Left ventricle myocardium superior (tissue), 1 donor: Measurements from ENCODE around the gene CDK8. TPM values are rescaled to one million over a fixed set of nuclear protein-coding genes. Genes with fewer than 3 reads are reported as not detected.
"Not testable (repeated sequence)": the region's sequence is repeated elsewhere in the genome, so short reads cannot be mapped to it uniquely, and the experiment has no call there.

Experiments used
- ATAC-seq: fragments of 200-7000 bp; cut with Tn5 transposase; one replicate; pipeline ENCODE4 v1.9.1; 2020; ENCODE audit warnings: mild to moderate bottlenecking, moderate library complexity
- DNase-seq: peaks from one replicate; pipeline ENCODE4 v3.0.0-alpha.2; 2020
- intact Hi-C: fragments of 100-400 bp; cut with micrococcal nuclease; formaldehyde crosslinking; loops from one replicate; pipeline ENCODE4 v1.11.0; 2022
- total RNA-seq: library from RNA; stranded (reverse); fragmentation: NEBNext Ultra II Directional; extraction: Animal tissue kit (Norgen Biotek cat#: 25700); gene quantifications from one replicate; pipeline ENCODE4 v1.2.1, GENCODE V29; 2021
- donor health status: DM: no; HTN: yes; CAD: no; lungs with severe emphysema.

The CDK8 gene
- total RNA-seq, 1 donor from 2014 or later, result 11.7 TPM

DNA sequence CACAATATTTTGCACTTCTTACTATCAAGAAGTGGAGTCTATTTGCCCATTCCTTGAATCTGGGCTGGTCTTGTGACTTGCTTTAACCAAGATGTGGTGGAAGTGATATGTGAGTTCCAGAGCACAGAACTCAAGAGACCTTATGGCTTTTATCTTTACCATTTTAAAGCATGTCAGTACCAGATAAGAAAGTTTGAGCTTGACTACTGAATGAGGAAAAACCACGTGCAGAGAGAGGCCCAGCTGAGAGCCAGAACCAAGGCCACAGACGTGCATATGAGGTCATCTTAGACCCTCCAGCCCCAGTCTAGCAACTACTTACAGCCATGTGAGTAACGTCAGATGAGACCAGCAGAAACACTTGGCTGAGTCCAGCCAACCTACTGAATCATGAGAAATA lies 6.3 kb upstream of the CDK8 start:
- intact Hi-C loops, result no loop called here
- DNase-seq (no peak), ATAC-seq (no peak)

DNA sequence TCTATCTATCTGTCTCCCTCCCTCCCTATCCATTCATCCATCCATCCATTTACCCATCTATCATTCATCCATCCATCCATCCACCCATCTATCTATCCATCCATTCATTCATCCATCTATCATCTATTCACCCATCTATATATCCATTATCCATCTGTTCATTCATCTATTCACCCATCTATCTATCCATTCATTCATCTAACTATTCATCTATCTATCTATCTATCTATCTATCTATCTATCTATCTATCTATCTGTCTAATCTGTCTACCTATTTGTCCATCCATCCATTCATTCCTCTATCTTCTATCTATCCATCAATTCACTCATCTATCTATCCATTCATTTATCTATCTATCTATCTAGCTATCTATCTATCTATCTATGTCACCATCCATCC lies 4.4 kb upstream of the CDK8 start:
- DNase-seq (no peak), ATAC-seq (no peak)
- intact Hi-C loops, result no loop called here

DNA sequence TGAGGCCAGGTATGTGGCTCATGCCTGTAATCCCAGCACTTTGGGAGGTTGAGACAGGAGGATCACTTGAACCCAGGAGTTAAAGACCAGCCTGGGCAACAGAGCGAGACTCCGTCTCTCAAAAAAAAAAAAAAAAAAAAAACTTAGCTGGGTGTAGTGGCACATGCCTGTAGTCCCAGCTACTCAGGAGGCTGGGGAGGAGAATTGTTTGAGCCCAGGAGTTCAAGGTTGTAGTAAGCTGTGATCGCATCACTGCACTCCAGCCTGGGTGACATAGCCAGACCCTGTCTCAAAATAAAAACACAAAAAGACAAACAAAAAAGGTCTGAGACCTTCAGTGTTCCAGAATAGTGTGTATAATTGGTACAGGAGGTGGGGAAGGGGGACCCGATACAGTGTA lies 1.9 kb upstream of the CDK8 start:
- ATAC-seq, intact Hi-C loops, DNase-seq: not testable (repeated sequence)

DNA sequence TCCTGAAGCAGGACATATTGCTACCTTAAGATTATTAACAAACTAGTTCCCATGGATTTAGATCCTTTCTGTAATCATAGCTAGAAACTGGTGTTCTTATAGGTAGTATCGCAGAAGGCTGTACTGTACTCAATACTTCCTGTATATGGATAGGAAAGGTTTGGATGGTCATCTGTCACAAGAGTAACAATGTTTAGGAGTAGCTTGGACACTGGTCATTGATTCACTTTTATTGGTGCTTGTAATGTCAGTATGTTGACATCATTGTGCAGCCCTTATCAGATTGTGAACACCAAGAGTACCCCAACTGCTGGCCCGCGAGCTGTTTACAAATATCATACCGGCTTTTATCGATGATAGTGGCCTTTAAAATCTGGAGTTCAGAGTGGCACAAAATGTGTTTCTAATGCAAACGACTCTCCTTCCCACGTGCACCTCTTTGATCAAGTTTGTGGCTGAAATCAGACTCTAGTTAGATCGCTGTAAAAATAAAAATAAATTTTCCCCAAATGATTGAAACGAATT lies 605 bp upstream of the CDK8 start:
- intact Hi-C loops, result no loop called here
- ATAC-seq, result no peak
- no peak for DNase-seq

DNA sequence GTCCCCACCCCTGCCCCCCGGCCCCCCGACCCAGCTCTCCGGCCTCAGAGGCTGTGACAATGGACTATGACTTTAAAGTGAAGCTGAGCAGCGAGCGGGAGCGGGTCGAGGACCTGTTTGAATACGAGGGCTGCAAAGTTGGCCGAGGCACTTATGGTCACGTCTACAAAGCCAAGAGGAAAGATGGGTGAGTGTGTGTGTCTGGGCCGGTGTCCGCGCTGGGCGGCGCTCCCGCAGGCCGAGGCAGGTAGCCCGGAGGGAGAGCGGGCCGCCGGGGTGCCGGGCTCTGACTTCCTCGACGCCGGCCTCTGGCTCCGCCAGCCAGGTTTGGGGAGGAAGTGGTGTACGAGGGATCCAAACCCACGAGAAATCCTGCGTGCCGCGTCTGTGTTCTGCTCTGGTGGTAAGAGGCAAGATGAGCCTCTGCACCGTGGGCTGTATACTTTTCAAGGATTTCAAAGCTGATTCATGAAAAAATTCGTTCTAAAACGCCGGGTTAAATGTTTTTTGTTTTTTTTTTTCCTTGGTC lies 718 bp downstream of the CDK8 start:
- peak; percentile 70 for ATAC-seq
- peak; percentile 70 for DNase-seq
- intact Hi-C loops, result no loop called here

DNA sequence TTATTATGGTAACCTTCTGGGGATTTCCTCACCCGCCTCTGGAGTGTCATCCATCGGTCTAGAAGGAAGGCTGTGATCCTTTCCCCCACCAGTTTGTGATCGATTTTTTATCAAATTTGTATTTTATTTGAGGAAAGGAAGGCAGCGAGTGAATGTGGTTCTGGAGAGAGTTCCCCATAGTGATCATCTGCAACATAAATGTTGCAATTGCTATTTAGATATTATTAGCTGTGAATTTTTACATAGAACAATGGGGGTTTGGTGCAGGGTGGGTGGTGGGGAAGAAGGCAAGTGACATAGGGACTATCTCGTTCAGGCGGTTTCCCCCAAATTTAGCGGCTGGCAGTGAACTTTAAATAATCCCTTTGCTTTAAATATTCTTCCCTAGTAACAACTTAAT lies 1.2 kb downstream of the CDK8 start:
- intact Hi-C loops, result no loop called here
- ATAC-seq, result no peak
- no peak for DNase-seq

DNA sequence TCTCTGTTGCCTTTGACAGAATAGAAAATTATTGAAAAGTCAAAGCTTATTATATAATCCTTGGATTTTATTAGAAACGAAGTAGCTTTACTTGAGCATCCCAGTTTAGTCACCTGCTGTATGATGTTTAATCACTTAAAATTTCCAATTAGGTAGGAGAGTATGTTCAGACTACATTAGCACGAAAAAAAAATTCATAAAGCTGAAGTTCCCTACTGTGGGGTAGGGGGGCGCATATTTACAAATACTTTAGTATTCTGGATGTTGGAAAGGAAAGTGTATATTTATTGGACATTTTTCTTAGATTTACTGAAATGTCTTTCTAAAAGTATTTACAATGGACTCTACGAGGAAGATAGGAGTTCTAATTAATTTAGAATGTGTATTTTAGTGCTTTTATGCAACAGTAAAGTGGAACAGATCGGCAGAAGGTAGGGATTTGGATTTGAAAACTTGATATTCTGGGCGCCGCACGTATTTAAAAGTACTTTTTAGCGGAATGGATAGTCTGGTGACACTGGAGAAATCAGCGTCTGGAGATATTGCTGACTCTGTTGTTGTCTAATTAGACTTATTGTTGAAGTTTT lies 1.9 kb downstream of the CDK8 start:
- ATAC-seq, result no peak
- no peak for DNase-seq
- intact Hi-C loops, result no loop called here

DNA sequence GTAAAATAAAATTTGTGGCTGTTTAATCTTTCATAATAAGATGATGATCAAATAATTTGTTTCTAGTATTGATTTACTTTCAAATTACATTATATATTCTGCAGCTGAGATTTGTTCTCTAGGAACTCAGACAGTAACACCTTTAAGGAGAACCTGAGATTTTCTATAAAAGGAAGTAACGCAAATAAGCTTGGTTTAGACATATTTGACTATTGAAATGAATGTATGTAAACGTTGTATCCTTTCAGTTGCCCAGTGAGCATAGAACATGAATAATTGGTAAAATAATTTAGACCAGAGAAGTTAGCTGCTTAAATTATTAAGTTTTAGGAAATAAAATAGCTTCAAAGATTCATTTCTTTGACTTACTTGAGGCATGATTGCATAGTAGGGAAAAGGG lies 3.1 kb downstream of the CDK8 start:
- ATAC-seq, result no peak
- DNase-seq, result no peak
- intact Hi-C loops, result no loop called here

DNA sequence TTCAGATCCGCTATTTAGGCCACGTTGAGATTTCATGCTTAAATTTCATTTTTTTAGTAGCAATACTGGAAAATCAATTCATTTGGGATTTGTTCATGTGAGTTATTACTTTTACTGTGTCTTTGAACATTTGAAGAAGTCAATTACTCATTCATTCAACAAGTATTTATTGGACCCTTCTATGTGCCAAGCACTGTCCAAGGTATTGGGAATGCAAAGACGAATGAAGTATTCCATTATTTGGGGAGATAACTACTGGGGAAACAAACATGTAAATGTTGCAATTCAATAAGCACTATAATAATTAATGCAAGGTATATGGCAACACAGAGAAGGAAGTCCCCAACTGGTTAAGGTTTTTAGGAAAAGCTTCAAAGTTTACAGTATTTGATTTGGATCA lies 5.7 kb downstream of the CDK8 start:
- no peak for DNase-seq
- no peak for ATAC-seq
- intact Hi-C loops, result no loop called here

DNA sequence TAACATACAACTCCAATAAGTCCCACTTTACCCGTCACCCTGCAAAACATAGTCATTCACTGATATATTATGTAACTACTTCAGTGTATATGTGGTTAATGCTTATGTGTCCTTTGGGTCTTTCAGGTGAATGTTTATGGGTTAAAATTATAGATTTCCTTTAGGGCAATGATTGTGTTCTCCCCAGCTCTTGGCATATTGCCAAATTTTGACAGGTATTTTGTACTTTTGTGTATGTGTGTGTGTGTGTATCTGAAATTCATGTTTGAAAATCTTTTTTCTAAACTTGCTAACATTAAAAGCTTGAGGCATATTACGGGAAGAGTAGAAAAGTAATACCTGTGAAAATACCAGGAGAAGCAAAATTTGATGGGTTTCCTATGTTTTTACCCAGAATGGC lies 8.2 kb downstream of the CDK8 start:
- intact Hi-C loops, result no loop called here
- DNase-seq (no peak), ATAC-seq (no peak)

DNA sequence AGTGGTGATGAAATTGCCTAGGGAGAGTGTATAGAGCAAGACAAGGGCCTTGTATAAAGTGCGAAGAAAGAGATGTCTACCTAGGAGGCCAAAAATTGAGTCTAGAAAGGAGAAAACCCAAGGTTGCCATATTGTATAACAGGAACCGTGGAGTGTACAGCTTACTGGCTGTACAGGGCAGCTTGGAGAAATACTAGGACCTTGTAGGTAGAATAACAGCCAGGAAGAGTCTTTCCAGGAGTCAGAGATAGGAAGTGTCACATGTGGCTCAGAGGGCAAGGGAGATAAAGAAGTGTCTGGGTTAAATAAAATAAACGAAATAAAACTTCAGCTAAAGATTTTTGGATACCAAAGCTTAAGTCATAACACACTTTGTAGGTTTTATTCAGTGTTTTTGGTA lies 12.4 kb downstream of the CDK8 start:
- intact Hi-C loops, result no loop called here
- ATAC-seq (peak; percentile 52), DNase-seq (no peak)

DNA sequence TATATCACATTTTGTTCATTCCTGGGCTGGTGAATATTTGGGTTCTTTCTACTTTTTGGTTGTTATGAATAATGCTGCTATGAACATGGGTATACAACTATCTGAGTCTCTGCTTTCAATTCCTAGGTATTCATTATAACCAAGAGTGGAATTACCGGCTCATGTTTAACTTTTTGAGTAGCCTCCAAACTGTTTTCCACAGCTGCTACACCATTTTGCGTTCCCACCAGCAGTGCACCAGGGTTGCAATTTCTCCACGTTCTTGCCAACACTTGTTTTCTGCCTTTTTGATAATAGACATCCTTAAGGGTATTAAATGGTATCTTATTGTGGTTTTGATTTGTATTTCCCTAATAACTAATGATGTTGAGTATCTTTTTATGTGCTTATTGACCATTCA lies 16.8 kb downstream of the CDK8 start:
- intact Hi-C loops, result no loop called here
- no peak for ATAC-seq
- DNase-seq, result no peak

DNA sequence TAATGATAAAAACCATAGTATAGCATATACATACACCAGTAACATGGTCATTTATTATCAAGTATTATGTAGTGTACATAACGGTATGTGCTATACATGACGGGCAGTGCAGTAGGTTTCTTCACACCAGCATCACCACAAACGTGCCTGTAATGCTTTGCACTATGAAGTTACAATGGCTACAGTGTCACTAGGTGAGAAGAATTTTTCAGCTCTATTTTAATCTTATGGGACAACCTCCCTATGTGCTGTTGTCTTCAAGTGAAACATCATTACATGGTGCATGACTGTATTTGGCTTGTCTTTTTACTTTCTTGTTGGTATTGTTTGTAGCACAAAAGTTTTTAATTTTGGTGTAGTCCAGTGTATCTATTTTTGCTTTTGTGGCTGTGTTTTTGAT lies 18.7 kb downstream of the CDK8 start:
- ATAC-seq (no peak), DNase-seq (no peak)
- intact Hi-C loops, result no loop called here

DNA sequence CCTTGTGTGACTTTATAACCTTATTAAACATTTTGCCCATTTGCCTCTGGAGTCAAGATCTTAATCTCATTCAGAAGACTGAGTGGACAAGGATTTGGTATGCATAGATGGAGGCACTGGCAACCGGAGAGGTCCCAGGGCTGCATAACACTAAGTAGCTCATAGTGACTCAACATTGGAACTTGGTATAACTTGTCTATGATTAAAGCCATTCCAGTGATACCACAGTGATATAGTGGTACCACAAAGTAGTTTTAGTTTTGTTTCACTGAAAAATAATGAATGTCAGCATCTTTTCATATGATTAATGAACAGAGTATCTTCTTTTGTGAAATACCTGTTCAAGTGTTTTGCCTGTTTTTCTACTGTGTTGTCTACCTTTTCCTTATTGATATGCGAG lies 26.4 kb downstream of the CDK8 start:
- ATAC-seq, result no peak
- DNase-seq, result no peak
- intact Hi-C loops, result no loop called here

DNA sequence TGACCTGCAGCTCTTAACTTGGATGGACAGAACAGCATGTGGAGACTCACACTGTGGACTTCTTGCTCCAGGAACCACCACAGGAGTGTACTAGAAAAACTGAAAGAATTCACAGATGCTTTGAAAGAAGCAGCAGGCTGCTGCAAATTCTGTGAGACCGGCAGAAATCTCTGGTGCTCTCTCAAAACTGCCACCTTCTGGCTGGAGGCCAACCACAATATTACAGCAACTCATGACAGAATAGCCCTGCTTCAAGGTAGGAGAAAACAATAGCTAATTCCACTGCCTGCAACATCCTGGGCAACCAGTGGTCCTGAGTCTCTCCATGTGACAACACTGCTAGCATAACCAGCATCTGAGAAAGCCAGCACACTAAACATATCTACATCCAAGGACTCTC lies 26.9 kb downstream of the CDK8 start:
- DNase-seq (no peak), ATAC-seq (no peak)
- intact Hi-C loops, result no loop called here

DNA sequence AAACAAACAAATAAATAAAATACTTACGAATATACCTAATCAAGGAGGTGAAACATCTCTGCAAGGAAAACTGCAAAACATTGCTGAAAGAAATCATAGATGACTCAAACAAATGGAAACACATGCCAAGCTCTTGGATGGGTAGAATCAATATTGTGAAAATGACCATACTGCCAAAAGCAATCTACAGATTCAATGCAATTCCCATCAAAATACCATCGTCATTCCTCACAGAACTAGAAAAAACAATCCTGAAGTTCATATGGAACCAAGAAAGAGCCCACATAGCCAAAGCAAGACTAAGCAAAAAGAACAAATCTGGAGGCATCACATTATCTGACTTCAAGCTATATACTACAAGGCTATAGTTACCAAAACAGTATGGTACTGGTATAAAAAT lies 32.0 kb downstream of the CDK8 start:
- DNase-seq, intact Hi-C loops, ATAC-seq: not testable (repeated sequence)

DNA sequence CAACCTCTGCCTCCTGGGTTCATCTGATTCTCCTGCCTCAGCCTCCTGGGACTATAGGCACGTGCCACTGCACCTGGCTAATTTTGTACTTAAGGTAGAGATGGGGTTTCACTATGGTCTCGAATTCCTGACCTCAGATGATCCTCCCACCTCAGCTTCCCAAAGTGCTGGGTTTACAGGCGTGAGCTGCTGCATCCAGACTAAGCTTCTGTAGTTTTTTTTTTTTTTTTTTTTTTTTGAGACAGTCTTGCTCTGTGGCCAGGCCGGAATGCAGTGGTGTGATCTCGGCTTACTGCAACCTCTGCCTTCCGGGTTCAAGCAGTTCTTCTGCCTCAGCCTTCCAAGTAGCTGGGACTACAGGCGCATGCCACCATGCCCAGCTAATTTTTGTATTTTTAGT lies 34.9 kb downstream of the CDK8 start:
- intact Hi-C loops, ATAC-seq, DNase-seq: not testable (repeated sequence)

DNA sequence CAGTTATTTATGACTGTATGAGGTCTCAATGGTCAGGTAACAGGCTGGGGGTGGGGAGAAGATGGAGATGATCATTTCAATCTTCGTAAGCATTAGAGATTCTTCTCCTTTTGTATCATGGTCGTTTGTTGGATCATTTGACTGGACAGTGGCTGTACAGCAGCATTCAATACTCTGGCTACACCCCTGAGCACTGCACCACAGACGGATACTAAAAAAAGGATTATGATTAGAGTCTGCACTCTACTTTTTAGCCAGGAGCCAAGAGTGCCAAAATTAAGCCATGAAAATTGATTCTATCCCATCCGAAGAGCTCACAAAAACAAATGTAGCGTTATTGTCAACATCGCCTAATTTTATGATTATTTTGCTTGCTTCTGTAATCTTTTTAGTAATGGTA lies 41.9 kb downstream of the CDK8 start:
- ATAC-seq, result peak; percentile 91
- no peak for DNase-seq
- intact Hi-C loops, result no loop called here

DNA sequence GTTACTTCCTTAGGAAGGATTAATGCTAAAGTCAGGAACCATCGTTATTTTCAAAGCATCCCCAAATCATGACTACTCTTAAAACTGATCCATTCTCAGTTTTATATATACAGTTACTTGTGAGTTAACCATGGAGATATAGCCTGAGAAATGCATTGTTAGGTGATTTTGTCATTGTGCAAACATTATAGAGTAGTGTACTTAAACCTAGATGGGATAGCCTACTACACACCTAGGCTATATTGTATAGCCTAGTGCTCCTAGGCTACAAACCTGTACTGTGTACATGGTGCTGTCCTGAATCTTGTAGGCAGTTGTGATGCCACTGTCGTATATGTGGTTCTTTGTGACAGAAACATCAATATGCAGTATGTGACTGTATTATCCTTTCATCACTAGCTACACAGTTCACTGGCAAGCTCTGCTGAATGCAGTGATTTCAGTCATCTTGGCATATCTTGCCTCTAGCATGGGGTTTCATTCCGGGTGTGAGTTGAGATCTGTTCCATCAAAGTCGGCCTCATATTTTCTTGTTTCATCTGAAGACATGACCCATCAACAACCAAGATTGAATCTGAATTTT lies 45.3 kb downstream of the CDK8 start:
- intact Hi-C loops, result no loop called here
- DNase-seq (no peak), ATAC-seq (no peak)

DNA sequence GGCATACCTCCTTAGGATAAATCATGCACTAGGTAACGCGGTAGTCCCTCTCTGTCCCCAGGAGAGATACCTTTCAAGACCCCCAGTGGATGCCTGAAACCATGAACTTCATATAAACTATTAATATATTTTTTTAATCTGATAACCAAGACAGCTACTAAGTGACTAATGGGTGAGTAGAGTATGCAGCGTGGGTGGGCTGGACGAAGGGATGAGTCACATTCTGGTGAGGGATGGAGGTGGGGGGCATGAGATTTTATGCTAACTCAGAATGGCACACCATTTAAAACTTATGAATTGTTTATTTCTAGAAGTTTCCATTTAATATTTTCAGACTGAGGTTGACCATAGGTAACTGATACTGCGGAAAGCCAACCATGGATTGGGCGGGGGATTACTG lies 46.2 kb downstream of the CDK8 start:
- DNase-seq, result no peak
- intact Hi-C loops, result no loop called here
- ATAC-seq, result no peak

DNA sequence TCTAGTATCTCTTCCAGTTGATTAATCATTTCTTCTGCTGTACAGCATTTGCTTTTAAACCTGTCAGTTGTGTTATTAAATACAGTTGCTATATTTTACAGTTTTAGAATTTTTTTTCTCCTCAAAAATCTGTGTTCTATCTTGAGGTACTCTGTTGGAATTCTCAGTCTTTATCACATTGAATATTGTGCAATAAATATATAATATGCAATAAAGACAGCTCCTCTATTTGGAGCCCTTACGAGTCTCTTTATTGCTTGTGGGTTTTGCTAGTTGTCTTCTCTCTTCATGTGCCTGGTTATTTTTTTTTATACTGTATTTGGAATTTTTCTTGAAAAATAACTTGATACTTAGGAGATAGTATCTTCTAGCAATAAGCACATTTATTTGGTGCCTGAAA lies 51.7 kb downstream of the CDK8 start:
- ATAC-seq (no peak), DNase-seq (no peak)
- intact Hi-C loops, result no loop called here
